Measurements from ENCODE around the gene ALG2. TPM values are rescaled to one million over a fixed set of nuclear protein-coding genes. Genes with fewer than 3 reads are reported as not detected.

The ALG2 gene
- total and polyA plus RNA-seq, 10 donors = 15.4 to 39.5 (median 26.0) TPM

- H3K27me3 ChIP-seq (replicated peaks in 1 of 7) = no peaks in the 10 kb centered on the region
- TF ChIP-seq POLR2AphosphoS5 (IDR thresholded peaks at IDR 0.05) (no peak), POLR2A (IDR thresholded peaks at IDR 0.05) (no peak), CTCF (IDR thresholded peaks at IDR 0.05 in 8 of 11, conservative IDR thresholded peaks at IDR 0.05 in 3 of 11) (no peak)
Observed at GRCh38 chr9:99172124-99173091, 49.3 kb downstream of the ALG2 start.

GRCh38 chr9:99171225-99172123 is 50.3 kb downstream of the ALG2 start:
- H3K4me1 ChIP-seq = peaks cover 0 to 14% (median 0%) of the 10 kb centered on the region in 6 donors
- intact Hi-C loops (cut with DNase I; ENCODE audit: low total_unique reads) = no loop called here
- no peak for DNase-seq
- no peaks in the 10 kb centered on the region for H3K36me3 ChIP-seq
- no peaks in the 10 kb centered on the region for H3K9me3 ChIP-seq
- H3K27me3 ChIP-seq (replicated peaks in 1 of 7) = no peaks in the 10 kb centered on the region
- no peak overlapping the region for H3K27ac ChIP-seq
- no peak for TF ChIP-seq POLR2AphosphoS5 (IDR thresholded peaks at IDR 0.05)
- no peak for TF ChIP-seq CTCF (IDR thresholded peaks at IDR 0.05 in 8 of 11, conservative IDR thresholded peaks at IDR 0.05 in 3 of 11)
- no peak for TF ChIP-seq POLR2A (IDR thresholded peaks at IDR 0.05)
- WGBS, 5 donors = 85 to 92% (median 89%) methylated on average over 15 of the region's 15 CpGs
- H3K4me3 ChIP-seq = no peak overlapping the region

More at GRCh38 chr9:99172124-99173091, 49.3 kb downstream of the ALG2 start:
- Histone ChIP-seq H3K9me3 (no peaks in the 10 kb centered on the region), H3K36me3 (no peaks in the 10 kb centered on the region), H3K27ac (no peak overlapping the region), H3K4me1 (peaks cover 0 to 10% (median 0%) of the 10 kb centered on the region in 6 donors), H3K4me3 (no peak overlapping the region)
- no peak for DNase-seq
- WGBS, 5 donors = 85 to 91% (median 86%) methylated on average over 10 of the region's 10 CpGs
- intact Hi-C loops (cut with DNase I; ENCODE audit: low total_unique reads) = no loop called here

- Histone ChIP-seq H3K9me3 (no peaks in the 10 kb centered on the region), H3K4me1 (peaks cover 0 to 14% (median 0%) of the 10 kb centered on the region in 6 donors), H3K36me3 (no peaks in the 10 kb centered on the region), H3K4me3 (no peak overlapping the region), H3K27me3 (replicated peaks in 1 of 7) (no peaks in the 10 kb centered on the region), H3K27ac (no peak overlapping the region)
- TF ChIP-seq POLR2AphosphoS5 (IDR thresholded peaks at IDR 0.05) = no peak
- DNase-seq = no peak
- intact Hi-C loops (cut with DNase I; ENCODE audit: low total_unique reads) = no loop called here
- WGBS, 5 donors = 63 to 74% (median 72%) methylated on average over 9 to 10 of the region's 10 CpGs
Observed at GRCh38 chr9:99169982-99170761, 51.6 kb downstream of the ALG2 start.

GRCh38 chr9:99169086-99169485 is 52.7 kb downstream of the ALG2 start:
- no peak for TF ChIP-seq POLR2A (IDR thresholded peaks at IDR 0.05)
- TF ChIP-seq CTCF (IDR thresholded peaks at IDR 0.05 in 8 of 11, conservative IDR thresholded peaks at IDR 0.05 in 3 of 11) = no peak
- TF ChIP-seq POLR2AphosphoS5 (IDR thresholded peaks at IDR 0.05) = no peak
- WGBS, 5 donors = 81 to 97% (median 89%) methylated on average over 2 of the region's 2 CpGs
- Histone ChIP-seq H3K36me3 (no peaks in the 10 kb centered on the region), H3K9me3 (no peaks in the 10 kb centered on the region), H3K27me3 (replicated peaks in 1 of 7) (no peaks in the 10 kb centered on the region), H3K27ac (no peak overlapping the region), H3K4me3 (no peak overlapping the region), H3K4me1 (peaks cover 0 to 14% (median 0%) of the 10 kb centered on the region in 6 donors)
- intact Hi-C loops (cut with DNase I; ENCODE audit: low total_unique reads) = no loop called here
- no peak for DNase-seq

Data from spleen (tissue), 11 donors.